Endothelial cell of umbilical vein (primary cell): ENCODE measurements around the gene CD84.

Experiments
- CTCF ChIP-seq, 2 donors: IDR thresholded peaks; 1 replicate in 1 of 2; 2 replicates in 1 of 2; pipeline ENCODE4 v1.5.1; 2011; ENCODE audit warnings: low read length in 2 of 2, mild to moderate bottlenecking in 2 of 2, moderate library complexity in 2 of 2, control low read depth in 1 of 2, inconsistent platforms in 1 of 2, low read depth in 1 of 2; ENCODE audit not compliant: insufficient read depth in 1 of 2; ENCODE audit errors: extremely low read depth in 1 of 2
- EZH2 ChIP-seq: IDR thresholded peaks from 2 replicates; pipeline ENCODE4 v1.6.1; 2012; ENCODE audit warnings: borderline replicate concordance, low read depth, mild to moderate bottlenecking, moderate library complexity, low read length, inconsistent platforms; ENCODE audit not compliant: severe bottlenecking

DNA sequence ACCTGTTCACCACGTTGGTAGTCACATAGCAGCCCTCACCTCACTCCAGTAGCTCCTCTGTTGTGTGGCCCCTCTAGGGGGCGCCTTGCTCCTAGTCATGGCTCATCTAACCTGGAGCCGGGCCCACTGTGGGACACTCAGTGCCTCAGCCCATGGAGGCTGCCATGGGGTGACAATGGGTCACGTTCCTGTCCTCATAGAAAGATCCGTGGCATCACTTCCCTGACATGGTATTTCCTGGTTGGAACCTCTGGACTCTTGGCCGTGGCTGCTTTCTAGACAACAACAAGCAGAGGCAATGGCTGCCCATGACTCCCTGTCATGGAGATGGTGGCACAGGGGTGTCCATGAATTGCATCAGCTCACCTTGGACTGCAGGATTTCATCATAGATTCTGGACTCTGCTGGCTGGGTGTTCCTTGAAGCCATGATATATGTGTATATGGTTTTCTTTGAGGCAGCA lies 28.7 kb downstream of the CD84 start:
- TF ChIP-seq CTCF (IDR thresholded peaks at IDR 0.05; ENCODE audit: extremely low read depth in 1 of 2, insufficient read depth in 1 of 2, low read depth in 1 of 2, low read length in 2 of 2) (no peak), EZH2 (no peak)
